GM18520 (cell line): Measurements from ENCODE around the gene SGMS1.
A peak's percentile ranks its signal among the peaks of the same experiment; 100 is the strongest.

ENCODE experiments used
- ATAC-seq: cut with Tn5 transposase; IDR thresholded peaks from one replicate; pipeline ENCODE4 v1.9.1; 2021; ENCODE audit not compliant: unreplicated experiment

SGMS1 gene

DNA sequence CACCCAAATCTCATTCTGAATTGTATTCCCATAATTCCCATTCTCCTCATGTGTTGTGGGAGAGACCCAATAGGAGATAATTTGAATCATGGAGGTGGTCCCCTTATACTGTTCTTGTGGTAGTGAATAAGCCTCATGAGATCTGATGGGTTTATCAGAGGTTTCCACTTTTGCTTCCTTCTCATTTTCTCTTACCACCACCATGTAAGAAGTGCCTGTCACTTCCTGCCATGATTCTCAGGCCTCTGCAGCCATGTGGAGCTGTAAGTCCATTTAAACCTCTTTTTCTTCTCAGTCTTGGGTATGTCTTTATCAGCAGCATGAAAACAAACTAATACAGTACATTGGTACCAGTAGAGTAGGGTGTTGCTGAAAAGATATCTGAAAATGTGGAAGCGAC is 274.2 kb downstream of the SGMS1 start:
- ATAC-seq, result no peak

DNA sequence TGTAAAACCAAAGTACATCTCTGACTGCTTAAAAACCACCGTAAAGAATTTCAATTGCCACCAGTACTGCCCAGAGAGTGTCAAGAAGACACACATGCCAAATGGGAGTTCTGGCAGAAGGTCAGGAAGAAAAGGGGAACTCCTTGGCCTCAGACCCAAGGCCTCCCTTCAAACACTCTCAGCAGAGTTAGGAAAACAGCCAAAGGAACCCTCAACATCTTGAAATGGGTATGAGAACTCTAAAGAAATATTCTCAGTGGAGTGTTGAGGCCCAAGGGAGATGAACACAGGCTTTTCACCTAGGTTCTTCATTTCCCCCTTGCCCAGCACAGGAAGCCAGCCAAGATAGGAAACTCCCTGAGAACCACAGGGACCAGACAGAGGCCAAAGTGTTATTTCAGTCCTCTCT is 276.4 kb downstream of the SGMS1 start:
- ATAC-seq, result peak; percentile 85

DNA sequence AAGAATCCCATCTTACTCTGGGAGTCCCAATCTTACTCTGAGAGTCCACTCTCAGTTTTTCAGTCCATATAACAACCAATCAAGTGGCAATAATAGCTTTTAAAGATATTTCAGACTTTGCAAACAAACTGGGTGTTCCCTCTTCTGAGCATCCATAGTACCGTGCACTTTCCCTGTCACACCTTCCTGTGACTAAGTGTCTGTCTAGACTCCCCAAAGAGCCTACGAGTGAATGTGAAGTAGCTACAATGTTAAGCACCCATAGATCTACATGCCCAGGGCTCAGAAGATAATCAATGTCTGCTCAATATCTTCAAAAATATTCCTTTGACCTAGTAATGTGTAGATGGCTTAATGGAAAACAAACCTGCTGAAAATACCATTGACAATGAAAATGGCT is 276.8 kb downstream of the SGMS1 start:
- peak; percentile 6 for ATAC-seq

DNA sequence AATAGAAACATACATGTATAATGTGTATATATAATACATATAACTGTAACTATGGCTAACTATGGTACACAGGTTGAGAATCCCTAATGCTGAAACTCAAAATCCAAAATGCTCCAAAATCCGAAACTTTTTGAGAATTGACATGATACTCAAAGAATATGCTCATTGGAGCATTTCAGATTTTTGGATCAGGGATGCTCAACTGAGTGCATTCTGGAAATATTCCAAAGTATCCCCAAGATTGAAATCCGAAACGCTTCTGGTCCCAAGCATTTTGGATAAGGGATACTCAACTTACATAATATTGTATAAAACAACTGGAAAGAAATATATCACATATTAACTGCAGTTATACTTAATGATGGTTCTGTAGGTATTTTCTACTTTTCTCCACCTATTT is 278.2 kb downstream of the SGMS1 start:
- ATAC-seq, result no peak

DNA sequence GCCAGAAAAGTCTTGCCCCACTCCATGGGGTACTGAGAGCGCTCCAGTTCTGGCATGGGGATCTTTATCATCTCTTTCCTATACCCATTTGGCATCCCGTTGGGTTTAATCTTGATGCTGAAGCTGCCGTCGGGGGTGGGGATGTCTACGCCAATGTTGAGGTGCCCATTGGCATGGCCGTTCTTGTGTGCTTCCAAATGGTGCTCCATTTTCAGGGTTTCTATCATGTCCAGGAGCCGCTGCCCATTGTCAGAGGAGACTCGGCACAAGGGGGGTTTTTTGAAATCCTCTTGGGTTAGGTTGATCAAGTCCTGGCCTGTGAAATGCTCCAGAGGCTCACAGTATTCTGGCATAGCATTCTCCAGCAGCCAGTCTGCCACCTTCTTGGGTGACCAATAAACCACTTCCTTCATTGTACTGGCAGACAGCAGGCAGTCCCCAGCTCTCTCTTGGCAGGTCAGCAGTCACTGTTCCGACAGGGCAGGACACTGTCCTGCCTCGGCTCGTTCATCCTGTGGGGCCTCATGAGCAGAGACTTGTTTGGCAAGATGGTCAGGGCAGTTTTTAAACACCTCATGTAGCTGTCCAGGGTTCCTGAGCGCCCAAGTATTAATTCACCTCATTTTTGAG is 279.9 kb downstream of the SGMS1 start:
- no peak for ATAC-seq

DNA sequence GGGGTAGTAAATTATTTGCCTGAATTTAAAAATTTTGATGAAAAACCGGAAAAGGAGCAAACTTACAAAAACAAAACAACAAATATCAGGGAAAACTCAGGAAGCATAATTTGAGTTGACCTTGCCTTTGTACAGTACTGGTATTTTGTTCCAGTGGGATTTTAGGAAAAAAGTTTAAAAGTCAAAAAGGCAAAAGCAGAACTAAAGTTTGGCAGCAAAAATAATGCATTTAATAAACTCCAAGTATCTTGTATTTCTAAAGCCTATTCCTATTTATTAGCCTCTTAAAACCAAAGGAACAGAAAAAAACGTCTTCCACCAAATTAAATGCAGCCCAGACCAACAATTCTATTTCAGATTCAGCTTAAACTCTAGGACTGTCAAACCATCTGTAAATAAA is 281.8 kb downstream of the SGMS1 start:
- no peak for ATAC-seq

DNA sequence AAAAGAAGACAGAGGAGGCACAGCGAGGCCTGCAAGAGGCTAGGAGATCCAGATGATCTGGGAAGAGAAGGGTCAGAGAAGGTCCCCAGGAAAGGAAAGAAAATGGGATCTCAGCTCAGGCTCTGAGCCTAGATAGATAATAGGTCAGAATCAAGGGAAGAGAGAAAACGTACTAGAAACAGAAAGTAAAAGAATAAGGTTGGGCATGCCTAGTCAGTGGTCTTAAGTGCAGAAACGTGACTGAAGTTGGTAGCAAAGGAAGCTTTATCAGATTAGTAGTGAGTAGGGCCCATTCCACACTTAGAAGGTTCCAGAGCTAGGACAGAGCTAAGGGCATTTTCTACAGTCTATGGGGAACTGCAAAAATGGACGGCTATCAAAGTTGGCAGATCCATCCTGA is 287.6 kb downstream of the SGMS1 start:
- no peak for ATAC-seq

DNA sequence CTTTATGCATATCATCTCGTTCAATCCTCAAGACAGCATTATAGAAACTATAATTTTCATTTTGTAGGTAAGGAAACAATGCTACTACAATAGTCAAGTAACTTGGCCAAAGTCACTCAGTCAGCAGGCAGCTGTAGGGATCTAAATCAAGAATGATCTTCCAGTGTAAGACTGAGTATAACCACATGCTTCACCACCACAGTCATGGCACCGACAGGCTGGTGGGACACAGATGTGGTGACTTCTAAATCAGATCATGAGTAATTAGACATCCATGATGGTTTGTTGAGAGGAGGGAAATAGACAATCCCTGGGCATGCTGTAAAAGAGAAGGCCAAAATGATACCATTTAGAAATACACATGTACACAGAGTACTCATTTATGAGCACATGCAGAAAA is 288.4 kb downstream of the SGMS1 start:
- ATAC-seq, result no peak

DNA sequence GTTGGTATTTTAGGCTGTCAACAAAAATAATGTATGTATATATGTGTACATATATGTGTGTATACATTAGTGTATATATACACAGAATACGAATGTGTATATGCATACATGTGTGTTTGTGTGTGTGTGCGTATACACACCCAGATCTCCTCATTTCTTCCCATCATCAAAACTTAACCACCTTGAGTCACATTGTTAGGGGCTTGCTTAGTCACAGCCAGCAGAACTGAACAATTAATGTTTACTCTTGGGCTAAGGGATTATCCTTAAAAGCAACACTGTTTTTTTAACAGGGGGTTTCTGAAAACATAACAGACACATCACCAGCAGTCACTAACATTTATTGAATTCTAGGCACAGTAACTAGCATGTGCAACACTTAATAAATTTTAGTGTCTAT is 289.5 kb downstream of the SGMS1 start:
- ATAC-seq, result no peak

DNA sequence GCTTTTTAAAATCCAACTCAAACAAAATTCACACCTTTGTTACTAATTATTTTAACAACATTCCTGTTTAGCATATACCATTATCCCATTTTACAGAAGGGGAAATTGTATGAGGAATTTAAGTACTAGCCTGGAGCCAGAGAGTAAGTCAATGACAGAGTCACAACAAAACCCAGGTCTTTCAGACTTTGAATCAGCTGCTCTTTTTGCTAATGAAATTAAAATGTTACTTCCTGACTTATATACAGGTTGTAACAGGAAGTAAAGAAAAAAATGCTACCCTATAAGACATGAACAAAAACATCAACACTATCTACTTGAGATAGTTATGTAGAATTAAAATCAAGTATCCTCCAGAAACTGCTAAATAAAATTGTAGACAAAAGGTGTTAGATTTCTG is 289.9 kb downstream of the SGMS1 start:
- no peak for ATAC-seq

DNA sequence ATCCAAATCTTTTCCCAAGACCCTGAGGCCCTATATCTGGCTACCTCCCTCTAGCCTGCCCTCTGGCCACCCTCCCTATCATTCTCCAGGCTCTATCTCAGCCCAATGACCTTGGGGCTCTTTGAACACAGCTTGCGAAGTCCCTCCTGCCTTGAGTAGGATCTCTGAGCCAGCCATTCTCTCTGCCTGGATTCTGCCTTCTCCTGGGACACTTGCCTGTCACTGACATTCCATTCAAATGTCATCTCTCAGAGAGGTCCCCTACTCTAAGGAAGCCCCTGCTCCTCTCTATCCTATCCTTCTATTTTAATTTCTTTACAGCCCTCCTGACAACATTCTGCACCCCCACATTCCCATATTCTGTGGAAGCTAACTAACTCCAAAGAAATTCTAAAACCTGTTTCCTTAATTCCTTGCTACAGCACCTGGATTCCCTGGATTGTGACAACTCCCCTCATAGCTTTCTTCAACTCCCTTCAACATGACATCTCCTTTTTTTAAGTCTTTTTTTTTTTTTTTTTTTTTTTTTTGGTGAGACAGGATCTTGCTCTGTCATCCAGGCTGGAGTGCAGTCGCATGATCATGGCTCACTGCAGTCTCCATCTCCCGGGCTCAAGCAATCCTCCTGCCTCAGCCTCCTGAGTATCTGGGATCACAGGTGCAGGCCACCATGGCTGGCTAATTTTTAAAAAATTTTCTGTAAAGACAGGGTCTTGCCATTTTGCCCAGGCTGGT is 291.5 kb downstream of the SGMS1 start:
- no peak for ATAC-seq

DNA sequence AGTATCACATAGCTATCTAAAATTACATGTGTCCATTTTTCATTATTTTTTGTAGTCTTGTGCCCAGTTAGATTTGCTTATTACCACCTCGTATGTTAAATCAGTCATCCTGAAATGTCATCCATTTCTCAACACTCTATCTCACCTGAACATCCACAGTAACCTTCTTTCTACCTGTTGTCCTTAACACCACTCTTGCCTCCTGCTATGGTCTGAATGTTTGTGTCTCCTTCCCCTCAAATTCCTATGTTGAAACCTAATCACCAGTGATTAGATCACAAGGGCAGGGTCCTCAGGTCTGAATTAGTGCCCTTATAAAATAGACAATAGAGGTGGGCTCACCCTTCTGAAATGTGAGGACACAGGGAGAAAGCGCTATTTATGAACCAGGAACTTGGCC is 292.3 kb downstream of the SGMS1 start:
- no peak for ATAC-seq

DNA sequence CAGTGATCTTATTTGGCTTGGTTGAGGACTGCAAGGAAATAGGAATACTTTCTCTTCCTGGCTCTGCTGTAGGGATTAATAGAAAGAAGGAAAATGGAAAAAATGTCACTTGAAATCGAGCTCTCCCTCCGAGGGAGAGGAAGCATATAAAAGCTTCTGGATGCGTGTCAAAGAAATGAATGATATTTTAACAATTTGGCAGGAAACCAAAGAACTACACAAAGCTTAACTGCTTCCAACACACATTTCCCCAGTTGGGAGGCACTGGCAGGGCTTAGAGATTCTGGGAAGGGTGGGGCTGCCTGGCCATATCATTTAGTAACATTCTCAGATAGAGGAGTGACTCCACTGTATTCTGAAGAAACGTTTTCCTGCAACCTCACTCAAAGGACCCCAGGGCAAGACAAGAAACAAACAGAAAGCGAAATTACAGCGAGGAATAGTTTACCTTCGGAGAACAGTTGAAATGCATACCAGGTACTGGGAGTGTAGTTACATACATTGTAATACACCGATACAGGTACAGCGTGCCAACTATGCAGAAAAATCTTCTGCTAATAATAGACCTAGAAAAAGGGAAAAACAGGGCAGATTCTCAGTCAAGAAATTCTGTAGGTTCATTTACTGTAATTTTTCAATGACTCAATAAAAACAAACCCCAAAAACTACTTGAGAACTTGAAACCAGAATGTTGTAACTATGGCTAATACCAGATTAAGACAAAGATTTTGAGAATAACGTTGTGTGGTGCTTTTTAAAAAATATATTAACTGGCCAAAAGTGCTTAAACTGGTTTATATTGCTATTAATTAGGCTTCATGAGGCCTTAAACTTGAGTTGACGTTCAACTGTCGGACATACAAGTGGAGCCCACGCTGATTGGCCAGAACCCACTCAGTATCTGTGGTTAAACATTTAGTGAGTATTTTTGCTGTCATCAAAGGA is 296.7 kb downstream of the SGMS1 start:
- no peak for ATAC-seq

DNA sequence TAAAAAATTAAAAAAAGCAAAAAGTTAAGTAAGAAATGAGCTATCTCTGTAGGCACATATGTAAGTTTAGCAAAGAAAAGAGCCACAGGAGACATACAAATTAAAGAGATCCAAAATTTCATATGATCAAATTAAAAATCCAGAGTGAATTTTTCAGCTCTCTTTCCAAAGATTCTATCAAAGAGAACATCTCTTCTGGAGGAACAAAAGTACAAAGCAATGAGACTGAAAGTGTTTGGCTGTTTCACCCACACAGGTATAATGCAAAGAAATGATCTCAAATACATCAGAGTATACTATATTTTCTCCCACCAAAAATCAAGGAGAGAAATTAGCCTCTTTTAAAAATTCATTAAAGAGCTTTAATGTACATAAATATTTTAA is 297.6 kb downstream of the SGMS1 start:
- no peak for ATAC-seq

DNA sequence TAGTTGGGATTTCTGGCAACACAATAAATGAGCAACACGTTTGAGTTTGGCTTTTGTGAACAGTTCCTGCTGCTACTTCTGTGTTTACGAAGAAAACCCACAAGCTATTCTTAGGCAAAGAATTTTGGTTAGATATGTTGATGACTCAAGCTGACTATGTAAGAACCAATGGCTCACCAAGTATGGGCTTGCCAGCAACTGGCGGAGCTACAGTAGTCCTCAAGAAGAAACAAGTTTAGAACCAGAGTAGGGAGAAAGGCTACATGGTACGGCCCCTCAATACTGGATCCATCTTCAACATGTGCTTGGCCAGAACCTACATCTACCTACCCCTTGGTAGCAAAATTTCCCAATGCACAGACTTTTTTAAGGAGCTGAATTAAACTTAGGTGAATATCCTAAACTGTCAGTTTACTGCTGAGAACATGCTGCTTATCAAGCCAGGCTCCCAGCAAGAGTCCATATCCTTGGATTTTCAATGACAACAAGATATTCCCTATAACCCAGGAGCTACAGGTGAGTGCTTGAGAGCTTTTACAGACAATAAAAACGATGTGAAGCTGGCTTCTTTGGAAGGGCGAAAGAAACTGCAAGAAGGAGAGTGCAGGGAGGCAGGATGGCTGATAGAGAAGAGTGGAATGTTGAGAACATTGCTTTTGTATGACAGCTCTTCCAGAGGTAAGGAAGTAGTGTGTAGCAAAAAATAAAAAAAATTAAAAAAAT is 298.1 kb downstream of the SGMS1 start:
- peak; percentile 75 for ATAC-seq

DNA sequence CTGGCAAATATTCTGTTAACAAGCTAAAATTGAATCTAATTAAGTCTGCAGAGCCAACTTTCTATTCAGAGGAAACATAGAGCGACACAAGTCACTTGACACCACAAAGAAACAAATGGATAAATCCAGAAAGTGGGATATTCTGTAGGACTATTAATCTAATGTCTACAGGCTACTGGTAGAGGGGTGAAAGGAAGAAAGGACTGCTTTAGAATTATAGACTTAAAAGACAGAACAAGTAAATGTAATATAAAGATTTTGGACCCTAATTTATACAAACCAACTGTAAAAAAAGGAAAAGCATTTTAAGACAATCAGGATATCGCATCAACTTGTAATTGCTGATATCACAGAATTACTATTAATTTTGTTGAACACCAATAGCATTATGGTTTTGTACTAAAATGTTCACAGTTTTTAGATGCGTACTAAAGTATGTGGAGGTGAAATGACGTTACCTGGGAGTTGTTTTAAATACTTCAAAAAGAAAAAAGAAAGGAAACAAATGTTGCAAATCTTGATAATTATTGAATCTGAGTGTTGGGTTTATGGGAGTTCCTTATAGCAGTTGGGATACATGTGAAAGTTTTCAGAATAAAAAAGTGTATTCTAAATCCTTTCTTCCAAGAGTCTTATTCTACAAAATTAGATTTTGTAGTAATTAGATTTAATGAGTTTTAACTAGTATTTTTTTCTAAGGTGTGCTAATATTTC is 298.9 kb downstream of the SGMS1 start:
- no peak for ATAC-seq

DNA sequence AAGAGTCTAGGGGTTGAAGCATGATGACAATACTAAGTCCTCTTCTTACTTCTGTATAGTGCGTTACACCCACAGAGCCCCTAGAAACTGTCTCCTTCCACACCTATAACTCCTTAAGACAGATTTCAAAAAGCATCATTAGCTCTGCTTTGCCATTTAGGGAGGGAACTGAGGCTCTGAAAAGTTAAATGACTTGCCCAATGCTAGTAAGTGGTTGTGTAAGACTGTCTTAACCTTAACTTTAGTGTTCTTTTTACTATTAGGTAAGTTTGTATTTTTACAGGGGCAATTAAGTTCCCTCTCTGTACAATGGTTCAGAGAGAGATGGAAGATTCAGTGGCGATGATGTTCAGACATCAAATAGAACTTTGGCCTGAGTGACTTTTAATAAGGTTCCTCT is 299.7 kb downstream of the SGMS1 start:
- no peak for ATAC-seq

DNA sequence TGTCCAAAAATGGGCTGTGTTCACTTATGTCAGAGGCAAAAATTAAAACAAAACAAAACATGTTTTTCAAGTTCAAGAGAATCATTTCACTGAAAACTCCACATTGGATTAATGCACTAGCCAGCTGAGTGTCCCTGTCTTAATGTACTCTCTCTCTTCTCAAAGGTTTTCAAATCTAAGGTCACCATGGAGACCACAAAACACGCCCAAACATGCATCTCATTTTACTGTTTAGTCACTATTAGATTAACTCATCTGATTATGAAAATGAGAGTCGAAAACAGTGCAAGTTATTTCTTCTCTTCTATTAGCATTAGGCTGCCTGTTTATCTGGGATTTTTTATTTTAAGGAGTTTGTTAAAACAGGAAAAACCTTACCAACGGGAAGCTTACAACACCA is 301.7 kb downstream of the SGMS1 start:
- ATAC-seq, result no peak

DNA sequence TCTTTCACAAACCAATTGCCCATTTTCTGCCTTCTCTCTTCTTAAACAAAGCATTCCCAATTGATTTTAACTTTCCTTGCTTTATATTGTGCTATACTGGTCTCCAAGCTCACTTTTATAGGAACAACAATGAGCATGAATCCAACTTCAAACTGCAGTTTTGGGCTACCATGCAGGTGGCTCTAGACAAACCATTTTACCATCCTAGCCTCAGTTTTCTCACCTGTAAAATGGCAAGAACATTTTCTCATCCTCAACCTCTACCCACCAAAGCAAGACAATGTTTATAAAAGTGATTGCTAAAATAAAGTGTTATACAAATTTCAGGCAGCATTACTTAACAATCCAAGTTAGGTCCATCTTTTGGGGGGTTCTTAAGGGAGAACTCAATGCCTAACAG is 305.6 kb downstream of the SGMS1 start:
- ATAC-seq, result no peak
